Stimulated activated CD8-positive, alpha-beta memory T cell treated with anti-CD3 and anti-CD28 coated beads, Interleukin-12 subunit alpha, Interleukin-12 subunit beta, amount 100 ng/mL, for 1 hour (primary cell): ENCODE results near the gene GAS7.

Experiments
- DNase-seq: peaks from one replicate; pipeline ENCODE4 v3.0.0-alpha.2; 2020; ENCODE audit warnings: low read depth

GAS7 gene

GRCh38 chr17:9890124-9890523, 308.3 kb downstream of the GAS7 start:
- no peak for DNase-seq

GRCh38 chr17:9887508-9887907, 310.9 kb downstream of the GAS7 start:
- no peak for DNase-seq

GRCh38 chr17:9886141-9886930, 312.1 kb downstream of the GAS7 start:
- no peak for DNase-seq

- DNase-seq = no peak
Observed at GRCh38 chr17:9883451-9883850, 315.0 kb downstream of the GAS7 start.

- no peak for DNase-seq
Observed at GRCh38 chr17:9880582-9880999, 317.8 kb downstream of the GAS7 start.

GRCh38 chr17:9878786-9879525, 319.4 kb downstream of the GAS7 start:
- no peak for DNase-seq

GRCh38 chr17:9878356-9878755, 320.1 kb downstream of the GAS7 start:
- no peak for DNase-seq

GRCh38 chr17:9875441-9875840, 323.0 kb downstream of the GAS7 start:
- no peak for DNase-seq

- DNase-seq = no peak
Observed at GRCh38 chr17:9874722-9875121, 323.7 kb downstream of the GAS7 start.

GRCh38 chr17:9872852-9873251, 325.6 kb downstream of the GAS7 start:
- no peak for DNase-seq

- no peak for DNase-seq
Observed at GRCh38 chr17:9868552-9868951, 329.9 kb downstream of the GAS7 start.

GRCh38 chr17:9865586-9865985, 332.8 kb downstream of the GAS7 start:
- DNase-seq = no peak

- DNase-seq = no peak
Observed at GRCh38 chr17:9862949-9863348, 335.5 kb downstream of the GAS7 start.

GRCh38 chr17:9862220-9862619, 336.2 kb downstream of the GAS7 start:
- DNase-seq = no peak

GRCh38 chr17:9860851-9861250, 337.6 kb downstream of the GAS7 start:
- no peak for DNase-seq
